GM10248 (cell line): ENCODE measurements around the gene GLP2R.

Experiments used
- CTCF ChIA-PET: fragments of 300-600 bp; sonication (Branson Sonifier 250); formaldehyde crosslinking; extraction: SDS; loops from one replicate; lab custom pipeline; 2021; ENCODE audit warnings: antibody characterized with exemption; lab: Yijun Ruan, JAX
- POLR2A ChIA-PET: fragments of 350-650 bp; sonication (Branson Sonifier 250); formaldehyde crosslinking; extraction: SDS; loops from one replicate; lab custom pipeline; 2020; ENCODE audit warnings: antibody characterized with exemption; lab: Yijun Ruan, JAX
- DNase-seq: peaks from one replicate; pipeline ENCODE4 v3.0.0; 2012; ENCODE audit errors: extremely low spot score
- TF ChIP-seq, protein P1 (sequence below): IDR thresholded peaks from 2 replicates; pipeline ENCODE4 v1.5.1; 2012; ENCODE audit warnings: mild to moderate bottlenecking, low read depth; ENCODE audit errors: extremely low read depth, missing control alignments, control extremely low read depth

Gene GLP2R

DNA sequence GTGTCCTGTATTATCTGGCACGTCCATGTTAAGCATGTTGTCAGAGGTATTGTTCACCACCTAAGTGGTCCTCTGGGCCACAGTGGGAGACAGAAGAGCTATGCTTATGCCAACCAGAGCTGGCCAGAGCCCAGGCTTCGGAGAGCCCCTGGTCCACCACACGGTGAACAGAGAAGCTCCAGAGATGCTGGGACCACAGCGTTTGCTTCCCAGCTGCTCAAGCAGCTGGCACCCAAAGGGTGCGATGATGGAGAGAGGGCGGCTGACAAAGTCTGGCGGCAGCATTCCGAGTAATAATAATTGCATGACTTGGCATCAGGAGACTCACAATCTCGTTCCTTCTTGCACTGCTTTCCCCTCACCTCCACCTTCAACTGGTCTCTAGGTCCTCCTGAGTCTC, 115.1 kb downstream of the GLP2R start:
- ChIA-PET CTCF (interaction anchor here (1.0 to 1.5 kb wide), 2 partner anchors 17 to 24 kb away, joined by 3 read pairs; no protein-coding TSS in a partner anchor), POLR2A (no interaction called here)
- TF ChIP-seq, protein P1, sequence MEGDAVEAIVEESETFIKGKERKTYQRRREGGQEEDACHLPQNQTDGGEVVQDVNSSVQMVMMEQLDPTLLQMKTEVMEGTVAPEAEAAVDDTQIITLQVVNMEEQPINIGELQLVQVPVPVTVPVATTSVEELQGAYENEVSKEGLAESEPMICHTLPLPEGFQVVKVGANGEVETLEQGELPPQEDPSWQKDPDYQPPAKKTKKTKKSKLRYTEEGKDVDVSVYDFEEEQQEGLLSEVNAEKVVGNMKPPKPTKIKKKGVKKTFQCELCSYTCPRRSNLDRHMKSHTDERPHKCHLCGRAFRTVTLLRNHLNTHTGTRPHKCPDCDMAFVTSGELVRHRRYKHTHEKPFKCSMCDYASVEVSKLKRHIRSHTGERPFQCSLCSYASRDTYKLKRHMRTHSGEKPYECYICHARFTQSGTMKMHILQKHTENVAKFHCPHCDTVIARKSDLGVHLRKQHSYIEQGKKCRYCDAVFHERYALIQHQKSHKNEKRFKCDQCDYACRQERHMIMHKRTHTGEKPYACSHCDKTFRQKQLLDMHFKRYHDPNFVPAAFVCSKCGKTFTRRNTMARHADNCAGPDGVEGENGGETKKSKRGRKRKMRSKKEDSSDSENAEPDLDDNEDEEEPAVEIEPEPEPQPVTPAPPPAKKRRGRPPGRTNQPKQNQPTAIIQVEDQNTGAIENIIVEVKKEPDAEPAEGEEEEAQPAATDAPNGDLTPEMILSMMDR, result no peak
- DNase-seq, result no peak

DNA sequence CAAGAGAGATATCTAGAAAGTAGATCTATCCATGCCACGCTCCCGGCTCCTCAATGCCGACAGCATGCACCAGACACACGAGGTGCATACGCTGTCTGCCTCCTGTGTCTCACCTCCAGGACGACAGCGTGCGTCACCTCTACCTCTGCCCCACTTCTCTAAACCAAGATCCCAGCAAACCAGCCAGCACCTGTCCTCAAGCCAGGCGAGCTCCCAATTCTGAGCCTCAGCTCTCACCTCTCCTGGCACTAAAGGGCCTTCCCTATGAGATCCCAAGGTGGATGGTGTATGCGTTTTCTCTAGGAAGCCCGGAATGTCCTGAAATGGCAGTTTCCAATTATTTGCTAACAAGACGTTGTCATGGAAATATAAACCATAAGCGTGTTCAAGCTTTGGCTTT, 115.6 kb downstream of the GLP2R start:
- DNase-seq, result no peak

More for the DNA sequence above, 115.6 kb downstream of the GLP2R start:
- ChIA-PET CTCF (interaction anchor here (0.9 to 1.5 kb wide), 3 partner anchors 17 to 33 kb away, joined by 3 read pairs; no protein-coding TSS in a partner anchor), POLR2A (no interaction called here)
- TF ChIP-seq, protein P1, result no peak
